Dendritic cell treated with granulocyte-macrophage colony-stimulating factor and Interleukin-4, amounts not matched to agents 40 ng/mL and 50 ng/mL, for 4 days (primary cell): ENCODE data around the gene MS4A14.
"Not testable (repeated sequence)": the region's sequence is repeated elsewhere in the genome, so short reads cannot be mapped to it uniquely, and the experiment has no call there.

Experiments
- H3K27ac Mint-ChIP-seq: one replicate; pipeline ENCODE4 v1.8.0; 2022; ENCODE audit warnings: mild to moderate bottlenecking, mixed read lengths
- H3K27me3 Mint-ChIP-seq: one replicate; pipeline ENCODE4 v1.8.0; 2022; ENCODE audit warnings: mild to moderate bottlenecking, mixed read lengths
- H3K36me3 Mint-ChIP-seq: one replicate; pipeline ENCODE4 v1.8.0; 2022; ENCODE audit warnings: low read depth, mixed read lengths
- H3K4me1 Mint-ChIP-seq: one replicate; pipeline ENCODE4 v1.8.0; 2022; ENCODE audit warnings: low read depth, mixed read lengths
- H3K4me3 Mint-ChIP-seq: one replicate; pipeline ENCODE4 v1.8.0; 2022; ENCODE audit warnings: mild to moderate bottlenecking, moderate library complexity, mixed read lengths
- H3K9me3 Mint-ChIP-seq: one replicate; pipeline ENCODE4 v1.8.0; 2022; ENCODE audit warnings: mixed read lengths
- intact Hi-C: fragments of 100-400 bp; cut with micrococcal nuclease; formaldehyde crosslinking; loops from one replicate; pipeline ENCODE4 v1.15.0; 2022

MS4A14 gene

DNA sequence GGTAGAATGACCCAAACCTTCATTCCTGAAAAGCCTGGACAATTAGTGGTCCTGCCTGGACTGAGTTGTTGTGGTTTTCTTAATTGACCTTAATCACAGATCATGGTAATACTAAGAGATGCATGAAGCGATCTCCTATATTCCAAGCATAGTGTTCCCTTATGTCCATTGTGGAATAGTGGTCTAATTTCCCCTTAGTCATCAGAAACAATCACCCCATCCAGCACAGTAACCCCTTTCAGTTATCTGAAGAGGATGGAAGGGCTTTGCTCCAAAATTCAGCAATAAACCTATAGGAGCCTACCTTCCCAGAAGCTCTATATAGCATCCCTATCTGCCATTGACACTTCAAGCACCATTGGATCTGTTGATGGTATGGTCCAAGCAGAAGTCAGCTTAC lies 26.4 kb downstream of the MS4A14 start:
- no peaks in the 10 kb centered on the region for H3K27me3 Mint-ChIP-seq
- intact Hi-C loops, result no loop called here
- H3K27ac Mint-ChIP-seq, result no peak overlapping the region
- peaks cover 28% of the 10 kb centered on the region for H3K9me3 Mint-ChIP-seq
- no peaks in the 10 kb centered on the region for H3K4me1 Mint-ChIP-seq
- H3K36me3 Mint-ChIP-seq, result no peaks in the 10 kb centered on the region
- H3K4me3 Mint-ChIP-seq, result no peak overlapping the region

DNA sequence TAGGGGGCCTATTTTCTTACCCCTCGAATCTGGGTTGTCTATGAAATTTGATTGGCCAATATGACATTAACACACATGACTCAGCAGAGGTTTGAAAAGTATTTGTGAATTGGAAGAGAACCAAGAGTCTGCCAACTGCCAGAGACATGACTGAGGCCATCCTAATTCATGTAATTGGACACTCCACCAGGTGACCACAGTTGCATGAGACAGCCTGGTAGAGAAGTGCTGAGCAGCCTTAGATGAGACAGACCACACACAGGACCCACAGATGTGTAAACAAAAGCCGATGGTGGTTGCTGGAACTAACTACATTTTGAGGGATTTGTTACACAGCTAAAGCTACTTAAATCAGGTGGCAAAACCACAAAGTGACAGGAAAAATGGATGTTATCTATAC lies 32.3 kb downstream of the MS4A14 start:
- Mint-ChIP-seq H3K36me3 (no peaks in the 10 kb centered on the region), H3K27ac (no peak overlapping the region), H3K27me3 (no peaks in the 10 kb centered on the region), H3K9me3 (no peaks in the 10 kb centered on the region), H3K4me3 (no peak overlapping the region), H3K4me1 (peaks cover 9% of the 10 kb centered on the region)
- intact Hi-C loops, result no loop called here

DNA sequence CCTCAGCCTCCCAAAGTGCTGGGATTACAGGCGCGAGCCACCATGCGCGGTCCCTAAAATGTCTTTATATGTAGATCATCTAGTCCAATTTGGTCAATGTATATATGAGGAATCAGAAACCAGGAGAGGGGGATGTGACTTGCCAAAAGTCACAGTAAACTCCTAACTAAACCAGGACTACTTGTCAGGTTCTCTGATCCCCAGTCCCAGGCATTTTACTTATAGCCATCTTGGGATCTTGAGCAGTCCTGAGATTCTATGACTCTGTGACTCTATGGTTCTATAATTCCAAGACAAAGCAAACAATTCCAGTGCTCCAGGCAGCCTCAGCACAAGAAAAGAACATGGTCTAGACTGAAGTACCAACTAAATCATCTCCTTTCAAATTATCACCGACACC lies 33.0 kb downstream of the MS4A14 start, which contains the start of gene MS4A5:
MS4A5 (plus strand) TSS at position 301 of the 400 bp plus-strand sequence. CDS start 103 bp downstream, outside the sequence.
- Mint-ChIP-seq H3K27ac (no peak within 1 kb of the TSS), H3K9me3 (no peaks in the 10 kb centered on the region), H3K27me3 (no peaks in the 10 kb centered on the region), H3K4me3 (no peak within 1 kb of the TSS), H3K36me3 (no peaks in the 10 kb centered on the region), H3K4me1 (peaks cover 9% of the 10 kb centered on the region)
- intact Hi-C loops, result no loop called here

DNA sequence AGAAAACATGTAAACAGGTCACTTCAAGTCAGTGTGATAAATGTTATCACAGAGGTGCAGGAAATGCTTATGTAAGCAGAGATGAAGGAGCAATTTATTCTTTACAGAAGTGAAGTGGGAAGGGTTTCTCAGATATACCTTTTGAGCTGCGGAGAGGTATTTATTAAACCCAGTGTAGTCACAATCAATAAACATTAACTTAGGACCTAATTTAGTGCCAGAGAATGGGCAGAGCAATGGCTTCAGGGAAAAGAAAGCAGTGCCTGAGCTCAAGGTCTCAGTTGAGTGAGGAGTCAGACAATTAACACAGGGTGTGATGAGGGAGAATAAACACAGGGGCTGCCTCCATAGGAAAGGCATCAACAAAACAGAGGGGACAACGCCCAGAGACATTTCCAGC lies 35.0 kb downstream of the MS4A14 start:
- no peaks in the 10 kb centered on the region for H3K36me3 Mint-ChIP-seq
- no peak overlapping the region for H3K4me3 Mint-ChIP-seq
- intact Hi-C loops, result no loop called here
- H3K9me3 Mint-ChIP-seq, result no peaks in the 10 kb centered on the region
- peaks cover 9% of the 10 kb centered on the region for H3K4me1 Mint-ChIP-seq
- H3K27me3 Mint-ChIP-seq, result no peaks in the 10 kb centered on the region
- H3K27ac Mint-ChIP-seq, result no peak overlapping the region

DNA sequence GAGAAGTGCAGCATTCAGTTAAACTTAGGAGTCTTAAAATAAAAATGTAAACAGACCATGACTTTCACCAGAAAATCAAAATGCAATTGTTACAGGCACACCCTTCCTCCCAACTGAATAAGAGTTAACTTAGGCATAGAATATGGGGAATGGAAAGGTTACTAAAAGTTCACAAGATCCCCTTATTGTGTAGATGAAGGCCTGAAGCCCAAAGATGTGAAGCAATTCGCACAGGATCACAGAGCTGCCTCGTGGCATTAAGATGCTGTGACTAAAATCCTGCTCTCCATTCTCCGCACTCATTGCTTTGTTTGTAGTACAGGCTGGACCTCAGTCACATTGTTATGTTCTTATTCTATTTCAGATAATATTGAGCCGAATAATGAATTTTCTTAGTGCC lies 37.1 kb downstream of the MS4A14 start:
- no peak overlapping the region for H3K27ac Mint-ChIP-seq
- H3K36me3 Mint-ChIP-seq, result no peaks in the 10 kb centered on the region
- intact Hi-C loops, result no loop called here
- peaks cover 4% of the 10 kb centered on the region for H3K4me1 Mint-ChIP-seq
- no peaks in the 10 kb centered on the region for H3K9me3 Mint-ChIP-seq
- no peak overlapping the region for H3K4me3 Mint-ChIP-seq
- H3K27me3 Mint-ChIP-seq, result no peaks in the 10 kb centered on the region

DNA sequence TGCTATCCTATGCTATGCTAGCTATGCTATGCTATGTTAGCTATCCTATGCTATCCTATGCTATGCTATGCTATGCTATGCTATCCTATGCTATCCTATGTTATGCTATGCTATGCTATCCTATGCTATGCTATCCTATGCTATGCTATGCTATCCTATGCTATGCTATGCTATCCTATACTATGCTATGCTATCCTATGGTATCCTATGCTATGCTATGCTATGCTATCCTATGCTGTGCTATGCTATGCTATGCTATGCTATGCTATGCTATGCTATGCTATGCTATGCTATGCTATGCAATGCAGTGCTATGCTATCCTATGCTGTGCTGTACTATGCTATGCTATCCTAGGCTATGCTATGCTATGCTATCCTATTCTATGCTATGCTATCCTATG lies 50.8 kb downstream of the MS4A14 start:
- no peaks in the 10 kb centered on the region for H3K27me3 Mint-ChIP-seq
- no peak overlapping the region for H3K27ac Mint-ChIP-seq
- no peaks in the 10 kb centered on the region for H3K36me3 Mint-ChIP-seq
- no peaks in the 10 kb centered on the region for H3K9me3 Mint-ChIP-seq
- no peak overlapping the region for H3K4me3 Mint-ChIP-seq
- intact Hi-C loops, result no loop called here
- H3K4me1 Mint-ChIP-seq, result peaks cover 34% of the 10 kb centered on the region

DNA sequence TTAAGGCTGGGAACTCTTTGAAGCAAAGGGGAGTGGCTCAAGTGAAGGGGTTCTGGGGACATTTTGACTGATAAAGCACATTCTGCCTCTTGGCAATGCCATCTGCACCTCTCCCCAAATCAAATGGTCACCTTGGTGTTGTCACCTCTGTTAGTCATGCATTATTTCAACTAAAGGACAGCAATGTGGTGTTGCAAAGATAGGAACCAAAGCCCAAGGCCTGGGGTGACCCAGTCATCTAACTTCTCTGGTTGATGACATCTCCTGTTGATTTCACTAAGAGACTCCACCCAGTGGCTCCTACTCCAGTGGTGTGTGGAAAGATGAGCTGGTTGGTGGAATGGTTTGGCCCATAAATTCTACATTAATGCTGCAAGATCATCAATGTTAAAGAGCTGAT lies 51.6 kb downstream of the MS4A14 start:
- intact Hi-C loops, result no loop called here
- no peaks in the 10 kb centered on the region for H3K36me3 Mint-ChIP-seq
- H3K4me3 Mint-ChIP-seq, result no peak overlapping the region
- no peaks in the 10 kb centered on the region for H3K9me3 Mint-ChIP-seq
- H3K27ac Mint-ChIP-seq, result no peak overlapping the region
- H3K27me3 Mint-ChIP-seq, result no peaks in the 10 kb centered on the region
- peaks cover 34% of the 10 kb centered on the region for H3K4me1 Mint-ChIP-seq

DNA sequence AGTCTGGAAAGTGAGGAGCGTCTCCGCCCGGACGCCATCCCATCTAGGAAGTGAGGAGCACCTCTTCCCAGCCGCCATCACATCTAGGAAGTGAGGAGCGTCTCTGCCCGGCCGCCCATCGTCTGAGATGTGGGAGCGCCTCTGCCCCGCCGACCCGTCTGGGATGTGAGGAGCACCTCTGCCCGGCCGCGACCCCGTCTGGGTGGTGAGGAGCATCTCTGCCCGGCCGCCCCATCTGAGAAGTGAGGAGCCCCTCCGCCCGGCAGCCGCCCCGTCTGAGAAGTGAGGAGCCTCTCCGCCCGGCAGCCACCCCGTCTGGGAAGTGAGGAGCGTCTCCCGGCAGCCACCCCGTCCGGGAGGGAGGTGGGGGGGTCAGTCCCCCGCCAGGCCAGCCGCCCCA lies 54.9 kb downstream of the MS4A14 start:
- H3K4me1 Mint-ChIP-seq, result peaks cover 28% of the 10 kb centered on the region
- H3K4me3 Mint-ChIP-seq, intact Hi-C loops, H3K9me3 Mint-ChIP-seq, H3K27me3 Mint-ChIP-seq, H3K36me3 Mint-ChIP-seq, H3K27ac Mint-ChIP-seq: not testable (repeated sequence)

DNA sequence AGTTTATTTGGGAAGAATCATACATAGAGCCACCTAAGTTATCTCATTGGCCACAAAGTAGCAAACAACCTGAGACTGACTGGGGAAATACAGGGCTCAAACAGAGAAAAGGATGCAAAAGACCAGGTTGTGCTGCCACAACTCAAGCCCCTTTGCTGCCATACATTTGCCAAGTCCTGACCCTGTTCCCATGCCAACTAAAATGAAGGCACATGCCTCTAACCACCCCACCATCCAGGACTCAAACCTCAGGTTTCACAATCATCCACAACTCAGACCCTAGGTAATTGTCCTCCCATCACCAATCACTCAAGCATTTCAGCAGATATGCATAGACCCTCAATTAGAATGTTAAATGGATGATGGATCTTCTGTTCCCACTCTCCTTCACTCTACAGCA lies 58.0 kb downstream of the MS4A14 start:
- Mint-ChIP-seq H3K27ac (no peak overlapping the region), H3K4me3 (no peak overlapping the region), H3K27me3 (no peaks in the 10 kb centered on the region), H3K36me3 (no peaks in the 10 kb centered on the region), H3K9me3 (no peaks in the 10 kb centered on the region), H3K4me1 (peaks cover 11% of the 10 kb centered on the region)
- intact Hi-C loops, result no loop called here

DNA sequence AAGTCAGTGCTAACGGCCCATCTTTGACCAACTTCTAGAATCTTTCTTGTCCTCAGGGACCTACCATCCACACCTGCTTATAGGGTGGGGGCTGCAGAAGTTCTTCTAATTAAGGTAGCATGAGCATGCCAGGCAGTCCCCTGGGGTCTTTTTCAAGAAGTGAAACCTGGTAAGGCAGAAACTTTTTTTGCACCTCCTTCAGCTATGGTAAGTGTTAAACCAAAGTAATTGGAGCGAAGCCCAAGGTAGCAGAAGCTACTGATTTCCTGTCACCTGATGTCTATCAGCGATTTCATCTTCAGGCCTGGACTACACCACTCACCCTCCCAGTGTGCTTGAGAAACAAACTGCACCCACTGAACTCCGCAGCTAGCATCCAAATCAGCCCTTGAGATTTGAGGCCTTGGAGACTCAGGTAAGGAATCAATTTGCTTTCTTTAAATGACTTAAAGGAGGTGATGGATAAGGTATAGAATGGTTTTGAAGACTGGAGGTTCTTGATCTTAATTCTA lies 59.3 kb downstream of the MS4A14 start, which contains the start of gene MS4A1:
MS4A1 (plus strand) TSS at position 317 of the 512 bp plus-strand sequence. CDS start 6,528 bp downstream, outside the sequence.
- Mint-ChIP-seq H3K4me1 (peaks cover 6% of the 10 kb centered on the region), H3K27ac (no peak within 1 kb of the TSS), H3K9me3 (no peaks in the 10 kb centered on the region), H3K36me3 (no peaks in the 10 kb centered on the region), H3K27me3 (no peaks in the 10 kb centered on the region), H3K4me3 (no peak within 1 kb of the TSS)
- intact Hi-C loops, result no loop called here

DNA sequence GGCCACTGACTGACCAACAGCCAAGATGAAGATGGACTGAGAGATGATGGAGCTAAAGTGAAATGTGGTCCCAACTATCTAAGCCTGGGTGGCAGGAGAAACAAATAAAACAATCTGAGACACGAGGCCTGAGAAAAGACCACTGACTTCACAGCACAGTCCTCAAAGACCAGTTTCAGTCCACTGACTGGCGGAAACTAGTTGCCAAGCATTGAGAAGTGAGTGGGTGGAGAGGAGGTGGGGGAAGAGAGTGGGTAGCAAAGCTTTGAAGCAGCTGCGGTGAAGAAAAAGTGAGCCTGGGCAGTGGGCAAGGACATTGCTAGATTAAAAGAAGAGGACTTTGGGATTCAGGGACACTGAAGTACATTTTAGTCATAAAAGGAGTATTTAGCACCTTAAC lies 61.3 kb downstream of the MS4A14 start:
- no peaks in the 10 kb centered on the region for H3K36me3 Mint-ChIP-seq
- H3K27ac Mint-ChIP-seq, result no peak overlapping the region
- H3K4me1 Mint-ChIP-seq, result peaks cover 6% of the 10 kb centered on the region
- no peaks in the 10 kb centered on the region for H3K27me3 Mint-ChIP-seq
- intact Hi-C loops, result no loop called here
- H3K9me3 Mint-ChIP-seq, result no peaks in the 10 kb centered on the region
- H3K4me3 Mint-ChIP-seq, result no peak overlapping the region

DNA sequence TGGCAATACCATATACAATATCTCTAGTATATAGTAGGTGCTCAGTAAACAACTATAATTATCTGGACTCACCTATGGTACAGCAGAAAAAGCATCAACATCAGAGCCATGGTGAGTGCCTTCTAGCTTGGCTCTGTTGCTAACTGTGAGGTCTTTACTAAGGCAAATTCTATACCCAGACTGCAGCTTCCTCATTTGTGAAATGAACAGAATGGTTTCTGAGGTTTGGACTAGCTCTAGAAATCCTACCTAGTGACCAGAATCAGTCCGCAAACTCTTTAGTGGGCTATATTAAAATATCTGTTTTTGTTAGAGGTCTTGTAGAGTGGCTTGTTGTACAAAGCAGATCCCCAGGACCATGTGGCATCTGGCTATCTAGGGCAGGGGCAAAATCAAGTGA lies 63.1 kb downstream of the MS4A14 start:
- Mint-ChIP-seq H3K4me1 (peaks cover 22% of the 10 kb centered on the region), H3K27me3 (no peaks in the 10 kb centered on the region), H3K9me3 (no peaks in the 10 kb centered on the region), H3K36me3 (no peaks in the 10 kb centered on the region), H3K27ac (no peak overlapping the region), H3K4me3 (no peak overlapping the region)
- intact Hi-C loops, result no loop called here
